Breast epithelium (tissue), 4 donors: ENCODE results near the gene CTNNAL1. TPM values are rescaled to one million over a fixed set of nuclear protein-coding genes. Genes with fewer than 3 reads are reported as not detected.
"Not testable (repeated sequence)": the region's sequence is repeated elsewhere in the genome, so short reads cannot be mapped to it uniquely, and the experiment has no call there.

Source experiments
- DNase-seq, 2 donors: peaks; one replicate each; pipeline ENCODE4 v3.0.0-alpha.2; 2019; ENCODE audit warnings: low spot score in 2 of 2
- H3K27ac ChIP-seq, 2 donors: fragments of 200-600 bp; sonication (generic) in 1 of 2; one replicate each; pipeline ENCODE4 v1.5.1; 2016 to 2019; ENCODE audit warnings: mild to moderate bottlenecking in 1 of 2
- H3K27me3 ChIP-seq, 2 donors: fragments of 200-600 bp; sonication (generic) in 1 of 2; one replicate each; pipeline versions ENCODE4 v1.5.1 to v1.6.0; 2017 to 2019; ENCODE audit warnings: control low read depth in 1 of 2, mild to moderate bottlenecking in 1 of 2
- H3K36me3 ChIP-seq: fragments of 200-600 bp; one replicate; pipeline ENCODE4 v1.5.1; 2019
- H3K4me1 ChIP-seq, 2 donors: fragments of 200-600 bp; sonication (generic); one replicate each; pipeline ENCODE4 v1.5.1; 2016 to 2019; ENCODE audit warnings: control low read depth in 1 of 2
- H3K4me3 ChIP-seq, 3 donors: fragments of 200-600 bp; sonication (generic); 1 replicate in 2 of 3; 2 replicates in 1 of 3; pipeline ENCODE4 v1.5.1; 2016 to 2019; ENCODE audit warnings: mild to moderate bottlenecking in 3 of 3, moderate library complexity in 2 of 3
- H3K9me3 ChIP-seq, 2 donors: fragments of 200-600 bp; sonication (generic) in 1 of 2; one replicate each; pipeline ENCODE4 v1.5.1; 2016 to 2019; ENCODE audit warnings: control low read depth in 1 of 2
- POLR2A ChIP-seq: fragments of 450-650 bp; IDR thresholded peaks from one replicate; pipeline ENCODE4 v1.6.1; 2016; ENCODE audit warnings: antibody characterized with exemption, mild to moderate bottlenecking, moderate library complexity
- POLR2AphosphoS5 ChIP-seq, 3 donors: sonication (generic); formaldehyde crosslinking; IDR thresholded peaks; one replicate each; pipeline ENCODE4 v1.6.1; 2017; ENCODE audit warnings: antibody characterized with exemption in 3 of 3
- intact Hi-C: fragments of 100-400 bp; cut with DNase I; formaldehyde crosslinking; loops from one replicate; pipeline ENCODE4 v1.15.1; 2023; ENCODE audit warnings: low total_unique reads
- total RNA-seq, 3 donors: library from RNA; depleted of rRNA; stranded (reverse); fragments of >200 nt; gene quantifications; one replicate each; pipeline ENCODE4 v1.1.0, GENCODE V29; 2016
- TF ChIP-seq, protein P1 (sequence below), 3 donors: fragments of 450-650 bp; IDR thresholded peaks; one replicate each; pipeline ENCODE4 v1.5.1; 2016 to 2017; ENCODE audit warnings: antibody characterized with exemption in 3 of 3, mild to moderate bottlenecking in 3 of 3, moderate library complexity in 3 of 3

Gene CTNNAL1
- total RNA-seq, 3 donors from 2014 or later = 25.0 to 29.2 (median 25.6) TPM

DNA sequence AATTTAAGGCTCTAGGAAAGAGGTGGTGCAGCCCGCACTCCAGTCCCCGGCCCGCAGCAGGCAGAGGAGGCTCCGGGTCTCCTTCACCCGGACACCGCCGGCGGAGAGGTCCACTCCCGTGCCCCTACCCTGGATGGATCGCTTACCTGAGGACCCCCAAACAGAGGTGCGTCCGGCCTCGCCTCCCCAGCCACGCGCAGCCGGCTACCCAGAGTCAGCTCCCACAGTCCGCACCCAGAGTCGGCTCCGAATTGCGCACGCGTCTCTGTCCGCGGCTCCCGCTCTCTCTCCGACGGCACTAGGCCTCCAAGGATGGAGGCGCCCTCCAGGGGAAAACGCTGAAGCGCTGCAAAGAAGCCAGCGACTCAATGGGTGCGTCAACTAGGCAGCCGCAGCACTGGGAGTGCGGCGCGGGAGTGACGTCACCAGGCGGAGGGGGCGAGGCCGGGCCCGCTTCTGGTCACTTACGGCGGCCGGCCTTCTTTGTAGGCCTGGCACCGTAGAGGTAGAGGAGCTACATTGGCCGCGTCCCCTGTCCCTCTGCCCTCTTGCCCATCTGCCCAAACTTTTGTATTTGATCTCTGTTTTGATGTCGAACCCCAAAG, 79.5 kb downstream of the CTNNAL1 start, which contains the start of gene ELP1:
Gene ELP1 (minus strand): TSS at position 407 of the 605 bp plus-strand sequence. CDS start 2,978 bp downstream, outside the sequence.
- Histone ChIP-seq H3K4me1 (peaks cover 0 to 10% of the 10 kb centered on the region in 2 donors), H3K36me3 (no peaks in the 10 kb centered on the region)
- peak; percentile 85 to 88 for DNase-seq

DNA sequence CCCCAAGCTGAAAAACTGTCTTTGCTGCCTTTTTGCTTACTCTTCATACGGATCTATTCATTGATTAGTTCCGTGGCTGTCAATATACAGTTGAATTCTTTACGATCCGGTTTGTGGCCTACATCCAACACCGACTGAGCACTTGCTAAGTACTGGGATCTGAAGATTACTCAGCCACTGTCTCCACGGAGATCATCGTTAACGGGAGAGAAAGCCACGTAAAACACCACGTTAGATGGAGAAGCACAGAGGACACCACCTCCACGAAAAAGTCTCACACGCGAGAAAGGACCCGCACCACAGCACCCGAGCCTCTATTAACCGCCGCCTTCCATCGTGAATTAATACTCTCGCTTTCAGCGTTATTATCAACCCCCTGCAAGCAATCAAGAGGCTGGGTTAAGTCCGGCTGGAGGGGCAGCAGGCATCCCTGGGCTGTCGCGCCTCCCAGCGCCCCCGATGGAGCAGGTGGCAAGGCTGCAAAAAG, 80.0 kb downstream of the CTNNAL1 start:
- H3K4me1 ChIP-seq = peaks cover 0 to 10% of the 10 kb centered on the region in 2 donors
- no peaks in the 10 kb centered on the region for H3K27me3 ChIP-seq
- no peaks in the 10 kb centered on the region for H3K36me3 ChIP-seq
- intact Hi-C loops = loop anchor here (5.0 kb wide), 1 partner anchor 381 kb away; no protein-coding TSS in a partner anchor
- no peaks in the 10 kb centered on the region for H3K9me3 ChIP-seq
- H3K27ac ChIP-seq = peak overlapping the region; percentile 95
- peak overlapping the region; percentile 75 to 85 (median 83) for H3K4me3 ChIP-seq
- no peak for DNase-seq
- TF ChIP-seq, protein P1, sequence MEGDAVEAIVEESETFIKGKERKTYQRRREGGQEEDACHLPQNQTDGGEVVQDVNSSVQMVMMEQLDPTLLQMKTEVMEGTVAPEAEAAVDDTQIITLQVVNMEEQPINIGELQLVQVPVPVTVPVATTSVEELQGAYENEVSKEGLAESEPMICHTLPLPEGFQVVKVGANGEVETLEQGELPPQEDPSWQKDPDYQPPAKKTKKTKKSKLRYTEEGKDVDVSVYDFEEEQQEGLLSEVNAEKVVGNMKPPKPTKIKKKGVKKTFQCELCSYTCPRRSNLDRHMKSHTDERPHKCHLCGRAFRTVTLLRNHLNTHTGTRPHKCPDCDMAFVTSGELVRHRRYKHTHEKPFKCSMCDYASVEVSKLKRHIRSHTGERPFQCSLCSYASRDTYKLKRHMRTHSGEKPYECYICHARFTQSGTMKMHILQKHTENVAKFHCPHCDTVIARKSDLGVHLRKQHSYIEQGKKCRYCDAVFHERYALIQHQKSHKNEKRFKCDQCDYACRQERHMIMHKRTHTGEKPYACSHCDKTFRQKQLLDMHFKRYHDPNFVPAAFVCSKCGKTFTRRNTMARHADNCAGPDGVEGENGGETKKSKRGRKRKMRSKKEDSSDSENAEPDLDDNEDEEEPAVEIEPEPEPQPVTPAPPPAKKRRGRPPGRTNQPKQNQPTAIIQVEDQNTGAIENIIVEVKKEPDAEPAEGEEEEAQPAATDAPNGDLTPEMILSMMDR (IDR thresholded peaks at IDR 0.05) = no peak
- TF ChIP-seq POLR2AphosphoS5 (IDR thresholded peaks at IDR 0.05) (no peak), POLR2A (no peak)

More for the DNA sequence above, 79.5 kb downstream of the CTNNAL1 start, which contains the start of gene ELP1:
- peak within 1 kb of the TSS; percentile 75 to 85 (median 83) for H3K4me3 ChIP-seq
- TF ChIP-seq, protein P1 (IDR thresholded peaks at IDR 0.05) = no peak
- TF ChIP-seq POLR2AphosphoS5 (IDR thresholded peaks at IDR 0.05) (peak; percentile 47 to 69 (median 69)), POLR2A (peak; percentile 20)
- H3K27ac ChIP-seq = peak within 1 kb of the TSS; percentile 95
- intact Hi-C loops = loop anchor here (5.0 kb wide), 1 partner anchor 382 kb away; no protein-coding TSS in a partner anchor
- H3K9me3 ChIP-seq = no peaks in the 10 kb centered on the region
- no peaks in the 10 kb centered on the region for H3K27me3 ChIP-seq

DNA sequence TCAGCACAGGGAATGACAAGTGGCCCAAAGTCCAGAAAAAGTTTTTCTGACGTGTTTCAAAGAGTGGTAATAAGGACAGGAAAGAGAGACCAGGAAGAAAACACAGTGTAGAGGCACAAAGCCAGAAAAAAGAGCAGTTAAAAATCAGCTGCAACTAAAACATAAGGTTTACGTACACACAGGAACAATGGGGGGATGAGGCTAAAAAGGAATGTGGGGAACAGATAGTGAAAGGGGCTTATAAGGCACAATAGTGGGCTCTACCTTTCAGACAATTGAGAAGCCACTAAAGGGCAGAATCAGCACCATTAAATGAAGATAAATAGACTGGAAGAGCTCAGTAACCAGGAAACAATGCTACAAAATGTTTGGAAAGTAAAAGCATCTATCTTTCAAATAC, 84.9 kb downstream of the CTNNAL1 start:
- no peak for DNase-seq
- H3K36me3 ChIP-seq = no peaks in the 10 kb centered on the region
- H3K27ac ChIP-seq = no peak overlapping the region
- H3K27me3 ChIP-seq = no peaks in the 10 kb centered on the region
- no peaks in the 10 kb centered on the region for H3K9me3 ChIP-seq
- peaks cover 0 to 10% of the 10 kb centered on the region in 2 donors for H3K4me1 ChIP-seq
- no peak for TF ChIP-seq POLR2A
- TF ChIP-seq, protein P1 (IDR thresholded peaks at IDR 0.05) = no peak
- no peak for TF ChIP-seq POLR2AphosphoS5 (IDR thresholded peaks at IDR 0.05)
- H3K4me3 ChIP-seq = no peak overlapping the region
- intact Hi-C loops = no loop called here

DNA sequence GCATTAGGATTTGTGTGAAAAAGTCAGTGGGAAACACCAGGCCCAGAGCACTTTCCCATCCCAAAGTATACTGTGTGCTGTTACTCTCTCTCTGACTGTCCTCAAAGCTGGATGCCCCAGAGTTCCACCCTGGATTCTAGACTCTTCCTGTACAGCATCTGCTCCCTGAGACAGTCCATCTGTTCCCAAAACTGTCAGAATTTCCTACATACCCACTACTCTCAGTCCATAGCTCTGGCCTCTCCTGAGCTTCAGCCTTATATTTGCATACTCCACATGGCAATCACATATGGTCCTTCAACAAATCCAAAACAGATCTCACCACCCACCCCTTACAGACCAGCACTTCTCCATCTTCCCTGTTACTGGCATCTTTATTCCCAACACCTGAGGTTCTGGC, 88.8 kb downstream of the CTNNAL1 start:
- H3K27ac ChIP-seq = no peak overlapping the region
- H3K4me3 ChIP-seq = no peak overlapping the region
- TF ChIP-seq POLR2A (no peak), POLR2AphosphoS5 (IDR thresholded peaks at IDR 0.05) (no peak)
- TF ChIP-seq, protein P1 (IDR thresholded peaks at IDR 0.05) = no peak
- H3K9me3 ChIP-seq = no peaks in the 10 kb centered on the region
- H3K27me3 ChIP-seq = no peaks in the 10 kb centered on the region
- no peaks in the 10 kb centered on the region for H3K36me3 ChIP-seq
- DNase-seq = no peak
- intact Hi-C loops = no loop called here
- no peaks in the 10 kb centered on the region for H3K4me1 ChIP-seq

DNA sequence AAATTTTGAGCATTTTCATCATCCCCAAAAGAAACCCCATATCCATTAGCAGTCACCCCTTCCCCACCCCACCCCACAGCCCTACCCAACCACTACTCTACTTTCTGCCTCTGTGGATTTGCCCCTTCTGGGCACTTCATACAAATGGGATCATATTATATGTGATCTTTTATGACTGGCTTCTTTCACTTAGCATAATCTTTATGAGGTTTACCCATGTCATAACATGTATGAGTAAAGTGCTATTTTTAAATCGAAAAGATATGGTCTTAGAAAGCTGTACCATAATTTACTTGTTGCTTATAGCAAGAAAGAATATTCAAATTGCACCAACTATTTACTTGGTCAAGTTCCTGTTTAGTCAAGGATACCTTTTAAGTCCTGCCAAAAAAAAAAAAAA, 92.1 kb downstream of the CTNNAL1 start:
- H3K4me3 ChIP-seq = no peak overlapping the region
- DNase-seq = no peak
- H3K9me3 ChIP-seq = no peaks in the 10 kb centered on the region
- no peak overlapping the region for H3K27ac ChIP-seq
- peaks cover 3% of the 10 kb centered on the region for H3K36me3 ChIP-seq
- no peaks in the 10 kb centered on the region for H3K4me1 ChIP-seq
- TF ChIP-seq, protein P1 (IDR thresholded peaks at IDR 0.05) = no peak
- no peak for TF ChIP-seq POLR2A
- no peak for TF ChIP-seq POLR2AphosphoS5 (IDR thresholded peaks at IDR 0.05)
- no peaks in the 10 kb centered on the region for H3K27me3 ChIP-seq
- intact Hi-C loops = no loop called here

DNA sequence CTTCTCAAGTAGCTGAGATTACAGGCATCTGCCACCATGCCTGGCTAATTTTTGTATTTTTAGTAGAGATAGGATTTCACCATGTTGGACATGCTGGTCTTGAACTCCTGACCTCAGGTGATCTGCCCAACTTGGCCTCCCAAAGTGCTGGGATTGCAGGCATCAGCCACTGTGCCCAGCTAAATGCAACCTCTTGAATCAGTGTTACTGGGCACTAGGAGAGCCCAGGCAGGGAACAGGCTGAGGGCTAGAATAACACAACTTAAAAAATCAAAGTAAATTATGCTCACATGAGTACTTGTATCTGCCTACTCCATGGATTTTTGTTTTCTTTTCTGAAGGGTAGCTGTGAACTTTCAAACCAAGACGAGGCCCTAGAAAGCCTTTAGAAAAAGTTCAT, 92.9 kb downstream of the CTNNAL1 start:
- H3K36me3 ChIP-seq, DNase-seq, H3K4me1 ChIP-seq, intact Hi-C loops, H3K4me3 ChIP-seq, H3K9me3 ChIP-seq, H3K27me3 ChIP-seq, H3K27ac ChIP-seq: not testable (repeated sequence)
